ENCODE measurements around the gene SLC1A1.

Gene SLC1A1

GRCh38 chr9:4573176-4573575, 82.9 kb downstream of the SLC1A1 start:
- DNase-seq (ENCODE audit: low read depth) = no peak
- H3K4me3 ChIP-seq (ENCODE audit: low read depth, low read length) = no peak overlapping the region
- in situ Hi-C loops (cut with HindIII; ENCODE audit: low sequenced_read_pairs) = no loop called here
- TF ChIP-seq, protein P1, sequence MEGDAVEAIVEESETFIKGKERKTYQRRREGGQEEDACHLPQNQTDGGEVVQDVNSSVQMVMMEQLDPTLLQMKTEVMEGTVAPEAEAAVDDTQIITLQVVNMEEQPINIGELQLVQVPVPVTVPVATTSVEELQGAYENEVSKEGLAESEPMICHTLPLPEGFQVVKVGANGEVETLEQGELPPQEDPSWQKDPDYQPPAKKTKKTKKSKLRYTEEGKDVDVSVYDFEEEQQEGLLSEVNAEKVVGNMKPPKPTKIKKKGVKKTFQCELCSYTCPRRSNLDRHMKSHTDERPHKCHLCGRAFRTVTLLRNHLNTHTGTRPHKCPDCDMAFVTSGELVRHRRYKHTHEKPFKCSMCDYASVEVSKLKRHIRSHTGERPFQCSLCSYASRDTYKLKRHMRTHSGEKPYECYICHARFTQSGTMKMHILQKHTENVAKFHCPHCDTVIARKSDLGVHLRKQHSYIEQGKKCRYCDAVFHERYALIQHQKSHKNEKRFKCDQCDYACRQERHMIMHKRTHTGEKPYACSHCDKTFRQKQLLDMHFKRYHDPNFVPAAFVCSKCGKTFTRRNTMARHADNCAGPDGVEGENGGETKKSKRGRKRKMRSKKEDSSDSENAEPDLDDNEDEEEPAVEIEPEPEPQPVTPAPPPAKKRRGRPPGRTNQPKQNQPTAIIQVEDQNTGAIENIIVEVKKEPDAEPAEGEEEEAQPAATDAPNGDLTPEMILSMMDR (IDR thresholded peaks at IDR 0.05; ENCODE audit: low read depth, low read length, missing control alignments) = no peak

DNA sequence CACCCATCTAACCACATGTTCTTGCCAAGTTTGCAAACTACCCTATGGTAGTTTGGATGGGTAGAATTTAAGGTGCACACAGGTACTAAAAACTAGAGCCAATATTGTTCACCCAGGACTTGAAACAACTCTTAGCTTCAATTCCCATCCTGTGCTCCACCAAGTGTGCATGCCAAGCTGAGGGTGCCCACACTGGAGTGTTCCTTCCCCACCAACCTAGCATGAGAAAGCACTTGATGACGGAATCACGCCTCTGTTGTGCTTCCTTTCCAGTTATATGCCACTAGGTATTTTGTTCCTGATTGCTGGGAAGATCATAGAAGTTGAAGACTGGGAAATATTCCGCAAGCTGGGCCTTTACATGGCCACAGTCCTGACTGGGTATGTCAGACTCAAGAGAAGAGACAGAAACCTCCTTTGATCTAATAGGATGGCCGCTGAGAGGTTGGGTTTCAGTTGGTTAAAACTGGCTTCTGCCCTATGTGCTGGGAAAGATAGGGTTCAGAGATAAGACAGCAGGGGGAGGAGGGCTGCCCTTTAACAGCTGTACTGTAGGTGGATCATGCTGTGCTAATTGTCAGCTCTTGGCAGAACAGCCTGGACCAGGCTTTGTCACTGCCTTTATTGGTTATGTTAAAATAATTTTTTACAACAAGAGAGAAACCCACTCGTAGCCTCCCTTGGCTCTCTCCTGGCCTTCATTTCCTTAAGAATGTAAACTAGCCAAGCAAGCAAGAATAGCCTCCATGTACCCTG, 83.5 kb downstream of the SLC1A1 start:
- no peak for DNase-seq (ENCODE audit: low read depth)
- in situ Hi-C loops (cut with HindIII; ENCODE audit: low sequenced_read_pairs) = no loop called here
- TF ChIP-seq, protein P1 (IDR thresholded peaks at IDR 0.05; ENCODE audit: low read depth, low read length, missing control alignments) = no peak
- no peak overlapping the region for H3K4me3 ChIP-seq (ENCODE audit: low read depth, low read length)

DNA sequence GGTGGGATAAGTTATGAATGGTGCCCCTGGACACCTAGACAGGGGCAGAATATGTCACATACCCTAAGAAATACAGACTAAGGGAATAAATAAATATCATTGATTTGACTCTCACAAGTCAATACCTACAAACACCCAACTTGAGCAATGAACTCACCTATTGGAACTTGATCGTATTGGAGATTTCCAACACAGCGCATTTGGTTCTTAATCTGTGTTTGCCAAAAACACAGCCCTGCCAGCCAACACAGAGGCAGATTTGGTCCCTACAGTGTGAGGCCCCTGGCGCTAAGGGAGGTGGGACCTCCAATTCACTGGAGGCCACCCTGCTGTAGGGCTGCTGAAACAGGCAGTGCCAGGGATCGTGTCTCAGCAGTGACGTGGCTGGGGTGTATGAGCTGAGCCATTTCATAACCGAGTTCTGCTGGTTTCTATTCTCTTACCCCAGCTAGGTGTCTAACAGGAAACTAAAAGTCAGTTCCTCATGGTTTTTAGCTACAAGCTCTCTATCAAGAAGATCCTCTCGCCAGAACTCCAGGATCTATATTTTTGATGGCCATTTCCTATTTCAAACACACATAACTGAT, 84.5 kb downstream of the SLC1A1 start:
- DNase-seq (ENCODE audit: low read depth) = no peak
- in situ Hi-C loops (cut with HindIII; ENCODE audit: low sequenced_read_pairs) = no loop called here
- H3K4me3 ChIP-seq (ENCODE audit: low read depth, low read length) = no peak overlapping the region
- TF ChIP-seq, protein P1 (IDR thresholded peaks at IDR 0.05; ENCODE audit: low read depth, low read length, missing control alignments) = no peak

GRCh38 chr9:4575997-4576396, 85.7 kb downstream of the SLC1A1 start:
- no peak for DNase-seq (ENCODE audit: low read depth)
- in situ Hi-C loops (cut with HindIII; ENCODE audit: low sequenced_read_pairs) = no loop called here
- H3K4me3 ChIP-seq (ENCODE audit: low read depth, low read length) = no peak overlapping the region
- TF ChIP-seq, protein P1 (IDR thresholded peaks at IDR 0.05; ENCODE audit: low read depth, low read length, missing control alignments) = no peak

DNA sequence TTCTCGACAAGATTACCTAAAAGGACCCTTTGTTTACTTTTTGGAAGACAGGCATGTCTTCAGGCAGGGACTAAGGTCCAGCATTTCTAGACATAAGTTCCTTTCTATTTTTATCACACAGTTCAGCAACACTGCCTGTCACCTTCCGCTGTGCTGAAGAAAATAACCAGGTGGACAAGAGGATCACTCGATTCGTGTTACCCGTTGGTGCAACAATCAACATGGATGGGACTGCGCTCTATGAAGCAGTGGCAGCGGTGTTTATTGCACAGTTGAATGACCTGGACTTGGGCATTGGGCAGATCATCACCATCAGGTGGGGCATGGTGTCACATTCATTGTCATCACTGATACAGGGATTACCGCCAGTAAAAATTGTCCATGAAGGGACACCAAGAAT, 86.2 kb downstream of the SLC1A1 start:
- TF ChIP-seq, protein P1 (IDR thresholded peaks at IDR 0.05; ENCODE audit: low read depth, low read length, missing control alignments) = no peak
- in situ Hi-C loops (cut with HindIII; ENCODE audit: low sequenced_read_pairs) = no loop called here
- DNase-seq (ENCODE audit: low read depth) = no peak
- no peak overlapping the region for H3K4me3 ChIP-seq (ENCODE audit: low read depth, low read length)

DNA sequence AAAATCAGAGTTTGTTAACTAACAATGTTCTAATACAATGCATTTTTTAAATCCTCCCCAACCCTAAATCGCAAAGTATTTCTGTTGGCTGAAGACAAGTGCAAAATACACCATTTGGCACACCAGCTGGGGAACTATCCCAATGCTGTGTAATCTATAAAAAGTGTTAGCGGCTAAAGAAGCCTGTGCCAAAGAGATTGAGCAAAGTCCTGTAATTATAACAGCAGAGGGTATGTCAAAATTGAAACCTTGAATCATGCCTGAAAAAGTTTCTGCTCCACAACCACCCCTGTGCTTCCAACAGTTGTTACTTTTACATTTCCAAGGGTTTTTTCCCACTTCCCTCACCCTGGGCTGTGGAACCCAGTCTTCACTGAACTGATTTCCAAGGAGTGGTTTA, 88.7 kb downstream of the SLC1A1 start:
- TF ChIP-seq, protein P1 (IDR thresholded peaks at IDR 0.05; ENCODE audit: low read depth, low read length, missing control alignments) = no peak
- DNase-seq (ENCODE audit: low read depth) = no peak
- H3K4me3 ChIP-seq (ENCODE audit: low read depth, low read length) = no peak overlapping the region
- in situ Hi-C loops (cut with HindIII; ENCODE audit: low sequenced_read_pairs) = no loop called here
